NCI-H446 (cell line): Measurements from ENCODE around the gene NR4A1.

ENCODE experiments used
- DNase-seq, 2 experiments: peaks; one replicate each; lab custom pipeline; 2025; lab: John Stamatoyannopoulos, UW

The NR4A1 gene

DNA sequence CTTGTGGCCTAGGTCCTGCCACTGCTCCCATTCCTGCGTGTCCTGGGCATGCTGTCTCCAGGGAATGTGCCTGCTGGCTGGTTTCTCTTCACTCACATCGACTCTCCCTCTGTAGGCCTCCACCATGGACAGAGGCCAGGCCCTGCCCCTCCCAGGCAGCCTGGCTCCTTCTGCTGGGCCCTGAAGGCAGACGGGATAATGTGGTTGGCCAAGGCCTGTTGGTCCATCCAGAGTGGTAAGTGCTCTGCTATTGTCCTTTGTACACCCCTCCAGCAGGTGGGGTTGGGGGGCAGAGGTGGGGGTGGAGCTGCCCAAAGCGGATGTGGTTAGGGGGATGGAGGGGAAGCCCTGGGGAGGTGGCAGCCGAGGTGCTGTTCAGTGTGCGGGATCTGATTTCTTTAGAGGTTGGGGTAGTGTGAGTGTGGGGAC is 9.5 kb upstream of the NR4A1 start:
- DNase-seq = peak in 1 of 2 experiments; percentile 42

DNA sequence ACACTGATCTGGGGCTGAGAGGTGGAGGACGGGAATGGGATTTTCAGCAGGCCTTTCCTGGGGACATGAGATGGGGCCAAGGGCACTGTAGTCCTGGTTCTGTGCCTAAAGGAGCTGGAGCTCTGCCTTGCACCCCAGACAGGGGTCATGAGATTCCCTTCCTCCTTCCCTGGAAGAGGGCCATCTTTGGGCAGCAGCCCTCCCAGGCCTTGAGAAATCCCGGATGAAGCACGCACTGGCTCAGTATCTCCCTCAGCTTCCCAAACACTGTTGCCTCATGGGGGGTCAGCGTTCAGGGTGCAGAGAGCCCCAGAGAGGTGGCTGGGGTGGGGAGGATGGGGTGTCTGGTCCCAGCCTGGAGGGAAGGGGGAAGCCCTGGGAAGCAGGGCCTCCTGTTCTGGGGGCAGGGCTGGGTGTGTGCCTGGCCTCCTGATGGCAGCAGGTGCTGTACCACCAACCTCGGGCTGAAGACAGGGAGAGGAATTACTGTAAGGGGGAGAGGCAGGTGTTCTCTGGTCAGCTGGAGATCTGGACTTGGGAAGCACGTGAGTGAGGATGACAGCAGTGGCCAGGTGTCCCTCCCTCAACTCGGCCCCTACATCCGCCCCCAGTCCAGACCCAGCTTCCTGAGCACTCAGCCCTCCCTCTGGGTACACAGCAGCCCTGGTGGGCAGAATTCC is 8.4 kb upstream of the NR4A1 start:
- no peak for DNase-seq

DNA sequence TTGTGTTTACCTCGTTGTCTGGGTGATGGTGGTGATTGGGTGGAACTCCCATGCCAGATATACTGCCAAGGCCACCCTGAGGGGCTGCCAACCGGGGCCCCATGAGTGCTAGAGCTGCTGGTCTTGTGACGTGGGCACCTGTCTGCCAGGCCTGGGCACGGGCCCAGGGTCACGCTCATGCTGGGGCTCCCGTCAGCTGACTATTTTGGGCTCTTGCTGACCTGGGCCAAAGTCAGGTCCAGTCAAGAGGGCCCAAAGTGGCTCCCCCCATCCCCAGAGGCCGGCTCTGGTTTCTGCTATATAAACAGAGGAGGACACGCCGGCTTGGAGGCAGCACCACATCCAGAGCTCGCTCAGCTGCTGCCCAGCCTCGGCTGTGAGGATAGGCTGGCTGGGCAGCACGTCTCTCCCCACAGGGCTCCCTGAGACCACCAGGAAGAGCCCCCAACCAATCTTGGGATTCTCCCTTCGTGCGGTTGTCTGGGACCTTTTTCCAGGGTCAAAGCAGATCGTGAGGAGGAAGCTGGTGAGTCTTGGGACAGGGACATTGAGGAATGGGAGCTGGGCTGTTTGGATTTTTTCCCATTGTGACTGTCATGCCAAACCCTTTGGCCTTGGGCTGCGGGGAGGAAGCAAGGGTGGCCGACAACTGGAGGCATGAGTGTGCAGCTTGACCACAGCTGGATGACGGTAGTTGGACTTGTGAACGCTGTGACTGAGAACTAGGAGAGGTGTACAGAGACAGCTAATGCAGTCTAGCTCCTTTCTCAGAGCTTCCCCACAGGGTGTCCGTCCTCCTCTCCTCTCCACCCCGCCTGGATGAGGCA is 7.6 kb upstream of the NR4A1 start:
- no peak for DNase-seq

DNA sequence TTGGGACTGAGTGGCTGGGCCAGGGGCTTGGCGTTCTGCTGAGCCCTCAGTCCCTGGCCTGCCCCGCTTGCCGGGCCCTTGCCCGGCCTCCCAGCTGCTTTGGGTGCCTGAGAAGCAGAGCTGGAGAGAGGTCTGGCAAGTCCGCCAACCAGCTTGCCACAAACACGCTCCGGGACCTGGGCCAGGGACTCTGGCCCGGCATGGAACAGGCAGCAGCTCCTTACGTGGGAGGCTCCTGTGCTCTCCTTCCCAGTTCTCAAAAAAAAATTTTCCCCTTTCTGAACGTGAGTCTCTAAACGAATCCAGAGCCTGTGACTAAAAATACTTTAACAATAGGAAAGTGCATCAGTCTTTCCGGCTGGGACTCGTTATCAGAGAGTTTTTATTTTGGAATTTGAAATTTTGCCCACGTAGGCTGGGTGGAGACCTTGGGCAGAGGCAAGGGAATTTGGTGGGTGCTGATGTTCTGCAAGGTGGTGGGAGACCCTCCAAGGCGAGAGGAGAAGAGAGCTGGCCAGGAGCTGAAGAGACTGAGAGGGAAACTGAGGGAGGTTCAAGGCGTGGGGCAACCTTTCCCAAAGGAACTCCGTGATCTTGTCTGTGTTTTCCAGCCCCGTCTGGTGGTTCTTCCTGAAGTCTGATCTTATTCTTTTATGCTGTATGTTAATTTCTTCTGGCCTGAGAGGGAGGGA is 6.8 kb upstream of the NR4A1 start:
- peak; percentile 58 to 84 for DNase-seq

DNA sequence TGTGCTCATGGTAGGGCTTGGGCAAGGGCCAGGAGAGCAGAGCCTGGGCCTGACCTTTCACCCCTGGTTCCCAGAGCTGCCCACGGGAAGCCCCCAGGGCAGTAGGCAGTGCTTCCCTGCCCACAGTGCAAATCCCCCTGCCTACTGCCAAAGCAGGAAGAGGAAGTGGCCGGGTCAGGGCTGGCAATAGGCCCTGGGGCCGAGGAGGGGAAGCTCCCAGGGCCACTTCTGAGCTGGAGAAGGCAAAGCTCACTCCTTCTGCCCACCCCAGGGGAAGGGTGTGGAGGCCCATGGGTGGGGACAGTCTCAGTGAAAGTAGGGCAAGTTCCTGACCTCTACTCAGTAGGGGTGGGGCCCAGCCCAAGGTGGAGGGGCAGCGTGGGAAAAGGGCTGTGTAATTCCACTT is 5.4 kb upstream of the NR4A1 start:
- no peak for DNase-seq

DNA sequence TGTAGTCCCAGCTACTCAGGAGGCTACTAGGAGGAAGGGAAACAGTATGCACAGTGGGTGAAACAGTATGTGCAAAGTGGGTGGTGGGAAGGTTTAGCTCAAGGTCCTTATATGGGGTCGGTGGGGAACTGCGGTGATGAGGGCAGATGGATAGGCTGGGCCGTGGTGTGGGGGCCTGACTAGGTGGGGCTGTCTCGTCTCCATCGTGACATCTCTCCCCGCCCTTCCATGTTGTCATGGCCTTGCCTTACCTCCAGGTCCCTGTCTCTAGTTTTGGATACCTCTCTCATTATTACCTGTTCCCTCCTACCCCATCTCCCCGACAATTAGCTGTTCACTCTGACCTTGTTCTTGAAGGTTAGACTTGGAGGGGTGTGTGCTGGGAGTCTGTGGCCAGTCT is 4.4 kb upstream of the NR4A1 start:
- DNase-seq = no peak

DNA sequence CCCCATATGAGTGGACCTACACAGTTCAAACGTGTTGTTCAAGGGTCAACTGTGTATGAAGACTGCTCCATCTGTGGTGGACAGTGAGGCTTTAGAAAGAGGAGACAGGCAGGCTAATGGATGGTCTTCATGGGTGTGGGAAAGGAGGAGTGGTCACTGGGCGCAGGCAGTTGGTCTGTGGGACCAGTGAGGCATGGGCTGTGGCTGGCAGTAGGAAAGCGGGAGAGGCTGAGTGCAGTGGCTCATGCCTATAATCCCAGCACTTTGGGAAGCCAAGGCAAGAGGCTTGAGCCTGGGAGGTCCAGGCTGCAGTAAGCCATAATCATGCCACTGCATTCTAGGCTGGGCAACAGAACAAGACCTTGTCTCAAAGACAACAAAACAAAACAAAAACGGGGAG is 2.0 kb upstream of the NR4A1 start:
- DNase-seq = no peak

DNA sequence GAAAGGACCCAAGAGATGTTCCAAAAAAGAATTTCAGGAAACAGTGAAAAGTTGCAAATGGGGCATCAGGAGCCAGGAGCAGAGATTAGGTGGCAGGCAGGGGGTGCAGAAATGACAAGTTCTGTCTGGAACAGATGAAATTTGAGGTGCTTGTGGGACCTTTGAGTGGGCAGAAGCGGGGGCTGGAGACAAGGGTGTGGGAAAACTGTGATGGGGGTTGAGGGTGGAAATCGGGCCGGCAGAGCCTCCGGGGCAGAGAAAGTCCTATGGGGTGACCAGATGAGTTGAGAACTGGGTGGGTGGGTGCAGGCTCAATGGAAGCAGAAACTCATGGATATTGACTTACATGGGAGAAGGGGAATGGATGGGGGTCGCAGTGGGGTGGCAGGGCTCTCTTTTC is 1.6 kb upstream of the NR4A1 start:
- DNase-seq = no peak

DNA sequence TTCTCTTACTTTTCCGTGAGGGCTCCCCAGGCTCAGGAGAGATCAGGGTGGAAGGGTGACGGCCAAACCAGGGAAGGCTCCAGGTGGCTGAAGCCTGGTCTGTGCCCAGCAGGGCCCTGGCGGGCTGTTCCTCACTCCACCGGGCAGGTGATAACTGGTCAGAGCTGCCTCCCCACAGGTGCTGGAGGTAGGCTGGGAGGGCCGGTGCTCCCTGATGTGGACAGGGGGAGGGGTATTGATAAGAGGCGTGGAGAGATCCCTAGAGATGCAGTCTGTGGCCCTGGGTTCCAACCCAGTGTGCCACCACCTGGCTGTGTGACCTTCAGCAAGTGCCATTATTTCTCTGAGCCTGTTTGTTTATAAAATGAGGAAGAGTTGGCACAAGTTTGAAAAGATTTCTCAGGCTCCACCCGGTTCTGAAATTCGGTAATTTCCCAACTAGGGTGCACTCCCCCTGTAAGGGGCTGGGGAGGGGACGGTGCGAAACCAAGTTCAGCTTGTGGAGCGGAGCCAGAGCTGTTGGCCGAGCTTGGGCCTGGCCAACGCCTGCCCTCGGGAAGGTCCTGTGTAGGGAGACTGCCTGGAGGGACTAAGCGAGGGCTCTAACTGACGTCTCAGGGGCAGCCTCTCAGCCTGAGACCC is 1.0 kb upstream of the NR4A1 start:
- DNase-seq = no peak

DNA sequence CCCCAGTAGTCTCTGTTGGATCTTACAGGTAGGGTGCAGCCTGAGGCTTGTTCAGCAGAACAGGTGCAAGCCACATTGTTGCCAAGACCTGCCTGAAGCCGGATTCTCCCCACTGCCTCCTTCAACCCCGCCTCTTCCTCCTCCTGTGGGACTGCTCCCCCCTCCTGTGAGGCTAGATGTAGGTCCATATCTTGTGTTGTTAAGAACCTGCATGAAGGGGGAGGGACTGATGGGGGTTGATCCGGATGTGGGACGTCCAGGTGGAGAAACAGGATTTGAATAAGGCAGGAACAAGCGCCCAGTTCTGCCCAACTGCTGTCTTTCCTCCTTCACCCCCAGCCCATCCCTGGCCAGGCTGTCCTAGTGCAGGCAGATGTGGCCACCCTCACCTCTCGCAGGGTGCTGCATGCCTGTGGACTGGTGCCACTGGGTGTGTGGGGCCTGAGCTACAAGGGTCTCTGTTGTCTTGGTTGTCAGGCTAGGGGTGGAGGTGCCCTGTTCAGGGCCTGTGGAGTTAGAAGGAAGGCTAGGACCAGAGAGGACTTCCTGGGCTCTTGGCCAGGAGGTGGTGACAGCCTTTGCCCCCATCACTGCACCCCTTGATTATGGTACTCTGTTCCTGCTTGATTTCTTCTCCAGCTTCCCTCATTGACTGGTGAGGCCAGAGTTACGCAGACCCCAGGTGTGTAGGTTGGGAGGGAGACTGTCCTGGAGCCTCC is 1.4 kb downstream of the NR4A1 start:
- DNase-seq = no peak

DNA sequence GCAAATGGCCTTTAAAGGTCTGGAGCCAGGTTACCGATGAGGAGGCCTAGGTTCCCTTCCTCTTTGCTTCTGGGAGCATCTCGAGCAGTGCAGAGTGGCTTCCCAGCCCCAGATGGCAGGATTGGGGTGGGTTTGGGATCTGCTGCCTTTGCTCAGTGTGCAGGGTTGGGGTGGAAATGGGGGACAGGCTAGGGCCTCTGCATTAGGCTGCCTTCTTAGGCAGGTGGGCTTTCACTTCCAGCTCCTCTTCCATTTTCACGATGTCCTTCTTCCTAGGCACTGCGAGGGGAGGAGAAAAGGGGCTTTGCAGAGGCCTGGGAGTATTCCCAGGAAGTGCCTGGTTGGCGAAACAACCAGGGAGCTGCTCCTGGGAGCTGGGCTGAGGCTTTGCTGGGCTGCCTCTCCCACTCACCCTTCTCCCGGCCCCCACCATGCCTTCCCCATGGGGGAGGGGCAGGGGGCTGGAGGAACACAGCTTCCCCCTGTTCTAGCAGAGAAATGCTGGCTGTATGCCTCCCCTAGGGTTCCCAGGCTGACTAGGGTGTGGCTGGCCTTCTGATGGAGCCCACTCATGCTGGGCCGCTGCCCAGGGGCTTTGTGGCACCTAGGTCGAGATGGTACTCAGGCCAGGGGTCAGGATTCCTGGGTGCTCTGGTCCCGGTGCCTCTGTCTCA is 2.4 kb downstream of the NR4A1 start:
- no peak for DNase-seq

DNA sequence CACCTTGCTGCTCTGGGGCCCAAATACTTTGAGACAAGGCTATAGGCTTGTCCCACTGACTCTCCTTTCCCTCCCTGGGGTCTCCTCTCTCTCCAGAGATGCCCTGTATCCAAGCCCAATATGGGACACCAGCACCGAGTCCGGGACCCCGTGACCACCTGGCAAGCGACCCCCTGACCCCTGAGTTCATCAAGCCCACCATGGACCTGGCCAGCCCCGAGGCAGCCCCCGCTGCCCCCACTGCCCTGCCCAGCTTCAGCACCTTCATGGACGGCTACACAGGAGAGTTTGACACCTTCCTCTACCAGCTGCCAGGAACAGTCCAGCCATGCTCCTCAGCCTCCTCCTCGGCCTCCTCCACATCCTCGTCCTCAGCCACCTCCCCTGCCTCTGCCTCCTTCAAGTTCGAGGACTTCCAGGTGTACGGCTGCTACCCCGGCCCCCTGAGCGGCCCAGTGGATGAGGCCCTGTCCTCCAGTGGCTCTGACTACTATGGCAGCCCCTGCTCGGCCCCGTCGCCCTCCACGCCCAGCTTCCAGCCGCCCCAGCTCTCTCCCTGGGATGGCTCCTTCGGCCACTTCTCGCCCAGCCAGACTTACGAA is 3.1 kb downstream of the NR4A1 start:
- no peak for DNase-seq

DNA sequence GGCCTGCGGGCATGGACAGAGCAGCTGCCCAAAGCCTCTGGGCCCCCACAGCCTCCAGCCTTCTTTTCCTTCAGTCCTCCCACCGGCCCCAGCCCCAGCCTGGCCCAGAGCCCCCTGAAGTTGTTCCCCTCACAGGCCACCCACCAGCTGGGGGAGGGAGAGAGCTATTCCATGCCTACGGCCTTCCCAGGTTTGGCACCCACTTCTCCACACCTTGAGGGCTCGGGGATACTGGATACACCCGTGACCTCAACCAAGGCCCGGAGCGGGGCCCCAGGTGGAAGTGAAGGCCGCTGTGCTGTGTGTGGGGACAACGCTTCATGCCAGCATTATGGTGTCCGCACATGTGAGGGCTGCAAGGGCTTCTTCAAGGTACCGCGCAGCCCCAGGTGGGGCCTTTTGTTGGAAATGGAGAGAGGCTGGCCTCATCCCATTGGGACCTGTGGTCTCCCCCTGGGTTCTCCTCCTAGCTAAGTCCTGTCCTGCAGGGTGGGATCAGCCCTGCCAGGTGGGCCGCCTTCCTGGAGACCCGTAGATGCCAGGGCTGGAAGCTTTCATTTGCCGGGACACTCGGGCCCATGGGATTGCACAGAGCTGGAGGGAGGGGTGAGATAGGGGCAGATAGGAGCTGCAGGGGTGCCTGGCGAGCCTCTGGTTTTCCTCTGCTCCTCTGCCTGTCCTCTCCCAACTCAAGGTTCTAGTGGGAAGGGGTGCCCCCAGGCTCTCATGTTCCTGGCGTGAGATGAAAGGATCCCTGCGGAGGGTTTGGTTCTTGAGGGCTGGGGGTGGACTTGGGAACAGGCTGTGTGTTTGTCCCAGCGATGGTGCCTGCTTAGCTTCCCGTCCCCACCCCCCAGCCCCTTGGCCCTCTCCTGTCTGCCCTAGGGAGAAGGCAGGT is 3.8 kb downstream of the NR4A1 start:
- no peak for DNase-seq

DNA sequence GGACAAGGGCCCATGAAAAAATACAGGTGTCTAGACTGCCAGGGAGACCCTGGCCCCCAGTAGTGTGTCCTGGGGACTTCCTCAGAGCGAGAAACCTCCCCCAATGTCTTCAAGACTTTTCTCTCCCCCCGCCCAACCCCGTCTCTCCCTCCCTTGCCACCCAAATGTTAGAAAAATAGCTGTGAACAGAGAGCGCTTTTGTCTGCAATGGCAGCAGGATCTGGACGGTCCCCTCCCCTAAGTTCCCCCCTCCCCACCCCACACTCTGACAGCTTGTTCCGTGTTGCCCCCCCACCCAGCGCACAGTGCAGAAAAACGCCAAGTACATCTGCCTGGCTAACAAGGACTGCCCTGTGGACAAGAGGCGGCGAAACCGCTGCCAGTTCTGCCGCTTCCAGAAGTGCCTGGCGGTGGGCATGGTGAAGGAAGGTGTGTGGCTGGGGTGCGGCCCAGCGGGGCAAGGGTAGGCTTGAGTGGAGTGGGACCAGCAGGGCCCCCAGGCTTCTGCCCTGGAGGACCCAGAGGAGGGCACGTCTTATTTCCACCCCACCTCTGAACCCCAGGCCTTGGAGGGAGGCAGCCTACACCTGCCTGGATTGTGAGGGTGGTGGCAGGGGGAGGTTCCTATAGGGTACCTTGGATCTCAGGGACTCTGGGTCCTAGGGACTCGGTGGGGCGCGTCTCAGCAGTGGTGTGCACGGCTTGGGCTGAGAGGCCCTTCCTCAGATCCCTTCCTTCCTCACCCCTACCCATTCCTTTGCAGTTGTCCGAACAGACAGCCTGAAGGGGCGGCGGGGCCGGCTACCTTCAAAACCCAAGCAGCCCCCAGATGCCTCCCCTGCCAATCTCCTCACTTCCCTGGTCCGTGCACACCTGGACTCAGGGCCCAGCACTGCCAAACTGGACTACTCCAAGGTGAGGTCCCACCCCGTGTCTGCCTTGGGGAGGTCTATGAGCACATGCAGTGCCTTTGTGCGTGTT is 4.8 kb downstream of the NR4A1 start:
- no peak for DNase-seq

DNA sequence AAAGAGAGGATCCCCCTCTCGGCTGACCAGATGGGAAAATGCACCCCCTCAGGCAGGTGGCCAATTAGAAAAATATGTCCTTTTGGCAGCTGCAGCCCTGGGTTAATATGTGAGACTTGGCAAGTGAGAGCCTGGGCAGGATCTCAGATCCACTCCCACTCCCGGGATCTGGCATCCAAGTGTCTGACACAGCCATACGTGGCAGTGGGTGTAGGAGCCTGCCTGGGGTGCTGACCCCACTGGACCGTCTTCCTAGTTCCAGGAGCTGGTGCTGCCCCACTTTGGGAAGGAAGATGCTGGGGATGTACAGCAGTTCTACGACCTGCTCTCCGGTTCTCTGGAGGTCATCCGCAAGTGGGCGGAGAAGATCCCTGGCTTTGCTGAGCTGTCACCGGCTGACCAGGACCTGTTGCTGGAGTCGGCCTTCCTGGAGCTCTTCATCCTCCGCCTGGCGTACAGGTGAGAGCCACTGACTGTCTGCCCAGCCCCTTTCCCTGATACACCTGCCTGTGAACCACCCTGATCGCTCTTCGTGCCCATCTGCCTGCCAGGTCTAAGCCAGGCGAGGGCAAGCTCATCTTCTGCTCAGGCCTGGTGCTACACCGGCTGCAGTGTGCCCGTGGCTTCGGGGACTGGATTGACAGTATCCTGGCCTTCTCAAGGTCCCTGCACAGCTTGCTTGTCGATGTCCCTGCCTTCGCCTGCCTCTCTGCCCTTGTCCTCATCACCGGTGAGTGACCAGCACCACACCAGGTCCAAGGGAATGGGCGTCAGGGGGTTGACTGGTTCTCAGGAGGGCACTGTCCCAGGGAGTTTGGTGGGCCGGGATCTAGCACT is 5.8 kb downstream of the NR4A1 start:
- peak in 1 of 2 experiments; percentile 57 for DNase-seq

DNA sequence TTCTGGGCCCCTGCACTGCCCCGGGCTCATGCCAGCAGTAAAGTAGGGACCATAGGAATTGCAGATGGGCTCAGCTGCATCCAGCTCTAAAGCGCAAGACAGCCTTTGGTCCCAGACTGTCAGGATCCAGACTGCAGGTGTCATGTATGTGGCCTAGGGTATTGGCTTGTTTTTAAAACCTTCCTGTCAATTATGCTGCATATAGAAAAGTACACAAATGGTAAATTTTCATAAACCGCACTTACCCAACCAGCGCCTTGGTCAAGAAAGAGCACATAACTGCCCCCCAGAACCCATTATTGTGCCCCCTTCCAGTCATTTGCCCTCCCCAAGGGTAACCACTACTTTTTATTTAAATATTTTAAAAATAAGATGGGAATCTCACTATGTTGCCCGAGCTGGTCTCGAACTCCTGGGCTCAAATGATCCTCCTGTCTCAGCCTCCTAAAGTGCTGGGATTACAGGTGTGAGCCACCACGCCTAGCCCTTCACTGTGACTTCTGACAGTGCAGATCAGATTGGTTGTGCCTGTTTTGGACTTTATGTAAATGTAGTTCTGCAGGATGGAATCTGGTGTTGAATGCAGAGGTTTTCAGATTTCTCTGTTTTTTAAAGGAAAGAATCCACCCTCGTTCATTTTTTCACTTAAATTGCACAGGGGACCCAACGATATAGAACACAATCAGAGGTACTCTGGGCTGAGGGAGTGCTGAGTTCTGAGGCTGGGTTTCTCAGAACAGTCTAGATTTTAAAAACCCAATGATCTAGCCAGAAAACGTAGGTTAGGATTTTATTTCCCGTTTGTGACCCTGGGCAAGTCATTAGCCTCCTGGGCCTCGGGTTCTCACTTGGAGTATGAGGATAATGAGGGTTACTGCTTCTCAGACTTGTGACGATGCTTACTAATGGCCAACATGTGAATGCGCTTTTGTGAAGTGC is 6.7 kb downstream of the NR4A1 start:
- no peak for DNase-seq
